Dendritic cell treated with granulocyte-macrophage colony-stimulating factor and Interleukin-4, amounts not matched to agents 40 ng/mL and 50 ng/mL, for 4 days (primary cell): ENCODE results near the gene OSBPL9.
"Not testable (repeated sequence)": the region's sequence is repeated elsewhere in the genome, so short reads cannot be mapped to it uniquely, and the experiment has no call there.

Source experiments
- H3K27ac Mint-ChIP-seq: one replicate; pipeline ENCODE4 v1.8.0; 2022; ENCODE audit warnings: mild to moderate bottlenecking, mixed read lengths
- H3K27me3 Mint-ChIP-seq: one replicate; pipeline ENCODE4 v1.8.0; 2022; ENCODE audit warnings: mild to moderate bottlenecking, mixed read lengths
- H3K36me3 Mint-ChIP-seq: one replicate; pipeline ENCODE4 v1.8.0; 2022; ENCODE audit warnings: low read depth, mixed read lengths
- H3K4me1 Mint-ChIP-seq: one replicate; pipeline ENCODE4 v1.8.0; 2022; ENCODE audit warnings: low read depth, mixed read lengths
- H3K4me3 Mint-ChIP-seq: one replicate; pipeline ENCODE4 v1.8.0; 2022; ENCODE audit warnings: mild to moderate bottlenecking, moderate library complexity, mixed read lengths
- H3K9me3 Mint-ChIP-seq: one replicate; pipeline ENCODE4 v1.8.0; 2022; ENCODE audit warnings: mixed read lengths
- intact Hi-C: fragments of 100-400 bp; cut with micrococcal nuclease; formaldehyde crosslinking; loops from one replicate; pipeline ENCODE4 v1.15.0; 2022

The OSBPL9 gene

DNA sequence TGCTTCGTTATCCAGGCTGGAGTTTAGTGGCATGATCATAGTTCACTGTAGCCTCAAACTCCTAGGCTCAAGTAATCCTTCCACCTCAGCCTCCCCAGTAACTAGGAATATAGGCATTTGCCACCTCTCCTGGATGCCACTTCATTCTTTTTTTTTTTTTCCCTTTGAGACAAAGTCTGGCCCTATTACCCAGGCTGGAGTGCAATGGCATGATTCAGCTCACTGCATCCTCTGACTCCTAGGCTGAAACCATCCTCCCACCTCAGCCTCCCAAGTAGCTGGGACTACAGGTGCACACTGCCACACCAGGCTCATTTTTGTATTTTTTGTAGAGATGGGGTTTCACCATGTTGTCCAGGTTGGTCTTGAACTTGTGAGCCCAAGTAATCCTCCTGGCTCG lies 19.3 kb downstream of the OSBPL9 start:
- H3K4me3 Mint-ChIP-seq = no peak overlapping the region
- no peak overlapping the region for H3K27ac Mint-ChIP-seq
- H3K4me1 Mint-ChIP-seq = peaks cover 20% of the 10 kb centered on the region
- H3K27me3 Mint-ChIP-seq = no peaks in the 10 kb centered on the region
- intact Hi-C loops = no loop called here
- peaks cover 8% of the 10 kb centered on the region for H3K36me3 Mint-ChIP-seq
- H3K9me3 Mint-ChIP-seq = no peaks in the 10 kb centered on the region

DNA sequence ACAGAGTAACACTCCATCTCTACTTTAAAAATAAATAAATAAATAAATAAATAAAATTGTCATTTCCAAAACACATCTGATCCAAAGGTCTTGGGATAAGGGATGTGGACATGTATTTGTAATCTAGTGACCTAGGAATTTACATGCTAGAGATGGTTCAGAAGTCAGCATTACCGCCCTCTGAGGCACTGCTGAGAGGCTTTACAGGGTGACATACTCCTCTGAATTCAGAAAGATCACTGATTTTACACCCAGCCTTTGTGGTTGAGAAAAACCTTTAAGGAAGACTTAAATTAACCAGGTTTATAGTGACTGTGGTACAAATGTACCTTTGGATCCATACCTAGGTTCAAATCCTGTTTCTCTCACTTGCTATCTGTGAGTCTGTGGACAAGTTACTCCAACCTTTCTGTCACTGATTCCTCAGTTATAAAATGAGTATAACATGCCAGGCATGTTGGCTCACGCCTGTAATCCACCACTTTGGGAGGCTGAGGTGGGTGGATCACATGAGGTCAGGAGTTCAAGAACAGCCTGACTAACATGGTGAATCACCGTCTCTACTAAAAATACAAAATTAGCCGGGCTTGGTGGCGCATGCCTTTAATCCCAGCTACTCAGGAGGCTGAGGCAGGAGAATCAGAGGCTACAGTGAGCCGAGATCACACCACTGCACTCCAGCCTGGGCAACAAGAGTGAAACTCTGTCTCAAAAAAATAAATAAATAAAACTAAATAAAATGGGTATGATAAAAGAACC lies 20.1 kb downstream of the OSBPL9 start:
- H3K27me3 Mint-ChIP-seq = no peaks in the 10 kb centered on the region
- intact Hi-C loops = no loop called here
- H3K4me3 Mint-ChIP-seq = no peak overlapping the region
- no peaks in the 10 kb centered on the region for H3K9me3 Mint-ChIP-seq
- no peak overlapping the region for H3K27ac Mint-ChIP-seq
- peaks cover 20% of the 10 kb centered on the region for H3K4me1 Mint-ChIP-seq
- peaks cover 8% of the 10 kb centered on the region for H3K36me3 Mint-ChIP-seq

DNA sequence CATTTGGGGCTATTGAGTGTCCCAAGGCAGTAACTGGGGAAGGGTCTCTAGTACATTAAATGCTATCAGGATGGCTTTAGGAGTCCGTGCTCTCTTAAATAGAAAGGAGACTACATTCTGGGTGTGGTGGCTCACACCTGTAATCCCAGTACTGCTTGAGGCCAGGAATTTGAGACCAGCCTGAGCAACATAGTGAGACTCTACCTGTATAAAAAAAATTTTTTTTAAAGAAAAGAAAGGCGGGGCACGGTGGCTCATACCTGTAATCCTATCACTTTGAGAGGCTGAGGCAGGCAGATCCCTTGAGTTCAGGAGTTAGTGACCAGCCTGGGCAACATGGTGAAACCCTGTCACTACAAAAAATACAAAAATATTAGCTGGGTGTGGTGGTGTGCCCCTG lies 21.5 kb downstream of the OSBPL9 start:
- no peak overlapping the region for H3K27ac Mint-ChIP-seq
- intact Hi-C loops = no loop called here
- H3K9me3 Mint-ChIP-seq = no peaks in the 10 kb centered on the region
- no peaks in the 10 kb centered on the region for H3K27me3 Mint-ChIP-seq
- H3K4me1 Mint-ChIP-seq = peaks cover 28% of the 10 kb centered on the region
- no peak overlapping the region for H3K4me3 Mint-ChIP-seq
- H3K36me3 Mint-ChIP-seq = peaks cover 9% of the 10 kb centered on the region

DNA sequence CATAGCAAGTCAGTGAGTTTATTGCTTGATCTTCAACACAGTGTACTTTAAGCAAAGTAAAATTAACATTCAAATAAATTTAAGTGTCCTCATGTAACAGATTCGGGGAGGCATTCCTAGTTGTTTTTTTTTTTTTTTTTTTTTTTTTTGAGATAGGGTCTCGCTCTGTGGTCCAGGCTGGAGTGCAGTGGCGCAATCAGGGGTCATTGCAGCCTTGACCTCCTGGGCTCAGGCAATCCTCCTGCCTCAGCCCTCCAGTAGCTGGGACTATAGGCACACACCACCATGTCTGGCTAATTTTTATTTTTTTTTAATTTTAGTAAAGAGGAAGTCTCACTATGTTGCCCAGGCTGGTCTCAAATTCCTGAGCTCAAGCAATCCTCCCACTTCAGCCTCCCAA lies 22.8 kb downstream of the OSBPL9 start:
- Mint-ChIP-seq H3K9me3 (no peaks in the 10 kb centered on the region), H3K27me3 (no peaks in the 10 kb centered on the region), H3K36me3 (peaks cover 13% of the 10 kb centered on the region), H3K4me1 (peaks cover 33% of the 10 kb centered on the region), H3K27ac (no peak overlapping the region), H3K4me3 (no peak overlapping the region)
- intact Hi-C loops = no loop called here

DNA sequence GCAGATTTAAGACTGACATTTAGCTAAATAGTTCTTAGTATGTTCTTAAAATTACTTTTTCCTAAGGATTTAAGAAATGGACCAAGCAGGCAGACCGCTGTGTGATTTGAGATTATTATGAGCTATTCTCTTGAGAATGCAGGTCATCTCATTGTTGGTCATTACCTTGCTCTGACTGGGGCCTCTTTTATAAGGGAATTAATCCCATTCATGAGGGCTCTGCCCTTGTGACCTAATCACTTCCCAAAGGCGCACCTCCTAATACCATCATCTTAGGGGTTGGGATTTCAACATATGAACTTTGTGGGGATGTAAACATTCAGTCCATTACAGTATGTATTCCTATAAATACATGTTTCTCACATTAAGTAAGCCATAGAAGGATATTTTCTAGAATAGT lies 24.2 kb downstream of the OSBPL9 start:
- no peak overlapping the region for H3K27ac Mint-ChIP-seq
- no peak overlapping the region for H3K4me3 Mint-ChIP-seq
- H3K27me3 Mint-ChIP-seq = no peaks in the 10 kb centered on the region
- peaks cover 35% of the 10 kb centered on the region for H3K4me1 Mint-ChIP-seq
- H3K36me3 Mint-ChIP-seq = peaks cover 12% of the 10 kb centered on the region
- intact Hi-C loops = no loop called here
- H3K9me3 Mint-ChIP-seq = no peaks in the 10 kb centered on the region

DNA sequence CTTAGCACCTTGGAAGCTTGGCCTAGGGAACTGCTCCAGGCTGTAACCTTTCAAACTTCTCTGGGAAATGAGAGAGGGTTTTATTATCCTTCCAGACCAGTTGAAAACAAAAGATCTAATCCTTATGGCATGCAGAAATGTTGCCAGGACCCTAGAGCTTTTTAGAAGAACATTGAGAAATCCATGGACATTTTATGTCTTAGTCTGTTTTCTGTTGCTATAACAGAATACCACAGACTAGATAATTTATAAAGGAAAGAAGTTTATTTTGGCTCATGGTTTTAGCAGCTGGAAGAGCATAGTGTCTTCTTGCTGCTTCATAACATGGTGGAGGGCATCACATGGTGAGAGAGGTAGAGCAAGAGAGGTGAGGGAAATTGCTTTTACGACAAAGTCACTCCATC lies 25.8 kb downstream of the OSBPL9 start:
- peaks cover 34% of the 10 kb centered on the region for H3K4me1 Mint-ChIP-seq
- H3K27ac Mint-ChIP-seq = no peak overlapping the region
- H3K9me3 Mint-ChIP-seq = no peaks in the 10 kb centered on the region
- H3K4me3 Mint-ChIP-seq = no peak overlapping the region
- intact Hi-C loops = no loop called here
- no peaks in the 10 kb centered on the region for H3K27me3 Mint-ChIP-seq
- peaks cover 12% of the 10 kb centered on the region for H3K36me3 Mint-ChIP-seq

DNA sequence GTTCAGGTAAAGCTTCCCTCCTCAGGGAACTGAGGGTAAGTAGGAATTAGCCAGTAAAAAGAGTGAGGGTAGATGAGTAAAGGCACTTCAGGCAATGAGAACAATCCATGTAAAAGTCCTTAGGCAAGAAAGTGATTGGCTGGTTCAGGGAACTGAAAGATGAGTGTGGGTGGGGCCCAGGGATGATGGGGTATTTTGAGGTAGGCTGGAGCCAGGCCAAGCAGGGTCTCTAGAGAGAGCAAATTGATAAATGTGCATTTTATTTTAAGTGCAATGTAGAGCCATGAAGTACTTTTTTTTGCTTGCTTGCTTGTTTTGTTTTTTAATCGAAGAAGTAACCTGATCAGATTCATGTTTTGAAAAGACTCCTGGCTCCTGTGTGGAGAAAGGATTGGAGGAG lies 26.5 kb downstream of the OSBPL9 start:
- Mint-ChIP-seq H3K4me1 (peaks cover 40% of the 10 kb centered on the region), H3K4me3 (no peak overlapping the region), H3K9me3 (no peaks in the 10 kb centered on the region), H3K27me3 (no peaks in the 10 kb centered on the region), H3K36me3 (peaks cover 12% of the 10 kb centered on the region), H3K27ac (peak overlapping the region; percentile 42)
- intact Hi-C loops = no loop called here

DNA sequence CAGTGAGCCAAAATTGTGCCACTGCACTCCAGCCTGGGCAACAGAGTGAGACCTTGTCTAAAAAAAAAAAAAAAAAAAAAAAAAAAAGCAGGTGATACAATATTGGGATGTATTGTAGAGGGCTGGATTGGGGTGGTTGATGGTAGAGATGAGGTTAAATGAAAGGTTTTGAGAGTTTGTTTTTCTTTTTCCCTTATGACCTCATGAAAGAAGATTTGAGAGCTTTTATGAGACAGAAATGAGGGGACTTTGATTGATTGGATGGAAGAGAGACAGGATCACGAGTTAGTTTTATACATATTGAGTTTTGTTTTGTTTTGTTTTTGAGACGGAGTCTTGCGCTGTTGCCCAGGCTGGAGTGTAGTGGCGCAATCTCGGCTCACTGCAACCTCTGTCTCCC lies 27.1 kb downstream of the OSBPL9 start:
- Mint-ChIP-seq H3K4me3 (no peak overlapping the region), H3K9me3 (no peaks in the 10 kb centered on the region), H3K27me3 (no peaks in the 10 kb centered on the region), H3K36me3 (peaks cover 12% of the 10 kb centered on the region), H3K4me1 (peaks cover 43% of the 10 kb centered on the region), H3K27ac (no peak overlapping the region)
- intact Hi-C loops = no loop called here

DNA sequence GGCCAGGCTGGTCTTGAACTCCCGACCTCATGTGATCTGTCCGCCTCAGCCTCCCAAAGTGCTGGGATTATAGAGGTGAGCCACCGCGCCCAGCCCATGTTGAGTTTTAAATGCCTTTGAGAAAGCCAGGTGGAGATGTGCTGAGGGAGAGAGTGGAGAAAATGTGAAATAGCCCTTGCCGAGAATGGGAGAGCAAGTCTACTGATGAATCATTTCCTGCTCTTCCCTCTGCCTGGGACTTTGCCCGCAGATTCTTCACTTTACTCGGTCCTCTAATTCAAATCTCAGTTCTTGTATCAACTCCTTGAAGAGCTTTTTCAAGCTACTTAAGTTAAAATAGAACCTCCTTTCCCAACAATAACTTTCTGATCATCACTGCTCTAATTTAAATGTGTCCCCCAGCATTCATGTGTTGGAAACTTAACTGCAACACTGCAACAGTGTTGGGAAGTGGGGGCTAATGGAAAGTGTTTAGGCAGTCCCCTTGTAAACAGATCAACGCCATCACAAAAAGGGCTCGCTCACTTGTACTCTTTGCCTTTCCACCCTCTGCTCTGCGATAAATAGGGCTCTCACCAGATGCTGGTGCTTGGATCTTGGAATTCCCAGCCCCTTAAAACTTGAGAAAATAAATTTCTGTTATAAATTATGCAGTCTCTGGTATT lies 27.8 kb downstream of the OSBPL9 start:
- Mint-ChIP-seq H3K27me3 (no peaks in the 10 kb centered on the region), H3K4me1 (peaks cover 45% of the 10 kb centered on the region), H3K9me3 (no peaks in the 10 kb centered on the region), H3K27ac (no peak overlapping the region), H3K36me3 (peaks cover 12% of the 10 kb centered on the region), H3K4me3 (no peak overlapping the region)
- intact Hi-C loops = no loop called here

DNA sequence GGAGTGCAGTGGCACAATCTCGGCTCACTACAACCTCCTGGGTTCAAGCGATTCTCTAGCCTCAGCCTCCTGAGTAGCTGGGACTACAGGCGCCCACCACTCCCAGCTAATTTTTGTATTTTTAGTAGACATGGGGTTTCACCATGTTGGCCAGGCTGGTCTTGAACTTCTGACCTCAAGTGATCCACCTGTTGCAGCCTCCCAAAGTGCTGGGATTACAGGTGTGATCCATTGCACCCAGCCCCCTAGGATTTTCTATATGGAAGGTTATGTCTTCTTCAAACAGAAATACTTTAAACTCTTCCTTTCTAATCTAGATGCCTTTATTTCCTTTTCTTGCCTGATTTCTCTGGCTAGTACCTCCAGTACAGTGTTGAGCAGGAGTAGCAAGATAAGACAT lies 29.7 kb downstream of the OSBPL9 start:
- intact Hi-C loops, H3K9me3 Mint-ChIP-seq, H3K27ac Mint-ChIP-seq, H3K27me3 Mint-ChIP-seq, H3K4me3 Mint-ChIP-seq: not testable (repeated sequence)
- Mint-ChIP-seq H3K36me3 (peaks cover 17% of the 10 kb centered on the region), H3K4me1 (peaks cover 48% of the 10 kb centered on the region)

DNA sequence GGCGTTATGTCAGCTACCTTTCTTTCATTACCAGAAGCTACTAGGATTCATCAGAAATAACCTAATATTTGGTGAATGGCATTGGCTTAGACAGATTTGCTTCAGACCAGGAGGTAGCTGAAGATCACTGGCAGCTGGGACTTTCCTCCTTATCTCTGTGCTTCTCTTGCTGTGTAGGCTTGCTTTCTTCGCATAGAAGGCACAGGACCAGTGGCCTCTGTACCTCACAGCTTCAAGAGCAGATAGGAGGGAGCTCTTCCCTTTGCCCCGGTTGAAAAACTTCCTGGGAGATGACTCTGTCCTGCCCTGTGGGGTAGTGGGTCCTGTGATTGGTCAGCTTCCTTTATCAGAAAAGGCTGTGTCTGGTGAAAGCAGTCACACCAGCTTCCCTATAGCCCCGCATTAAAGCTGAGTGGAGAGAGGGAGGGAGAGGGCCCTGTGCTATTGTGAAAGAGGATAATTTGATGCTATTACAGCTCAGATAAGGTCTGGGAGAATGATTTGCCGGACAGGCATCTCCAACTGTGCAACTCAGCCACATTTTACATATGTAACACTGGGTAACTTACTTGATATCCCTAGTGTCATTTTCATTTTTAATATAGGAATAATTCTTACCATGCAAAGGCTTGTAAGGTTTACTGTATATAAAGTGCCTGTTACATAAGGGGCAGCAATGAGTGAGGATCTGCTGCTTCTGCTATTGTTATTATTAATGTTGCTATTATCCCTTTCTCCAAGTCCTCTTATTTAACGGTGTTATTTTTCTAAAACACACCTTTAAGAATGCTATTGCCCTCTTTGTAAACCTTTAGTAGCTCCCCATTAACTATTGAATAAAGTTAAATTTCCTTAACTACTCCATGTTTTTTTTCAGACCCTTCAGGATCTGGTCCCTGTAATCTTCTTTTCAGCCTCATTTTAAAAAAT lies 31.6 kb downstream of the OSBPL9 start:
- intact Hi-C loops = no loop called here
- Mint-ChIP-seq H3K27ac (no peak overlapping the region), H3K4me3 (no peak overlapping the region), H3K36me3 (peaks cover 24% of the 10 kb centered on the region), H3K9me3 (no peaks in the 10 kb centered on the region), H3K4me1 (peaks cover 40% of the 10 kb centered on the region), H3K27me3 (no peaks in the 10 kb centered on the region)

DNA sequence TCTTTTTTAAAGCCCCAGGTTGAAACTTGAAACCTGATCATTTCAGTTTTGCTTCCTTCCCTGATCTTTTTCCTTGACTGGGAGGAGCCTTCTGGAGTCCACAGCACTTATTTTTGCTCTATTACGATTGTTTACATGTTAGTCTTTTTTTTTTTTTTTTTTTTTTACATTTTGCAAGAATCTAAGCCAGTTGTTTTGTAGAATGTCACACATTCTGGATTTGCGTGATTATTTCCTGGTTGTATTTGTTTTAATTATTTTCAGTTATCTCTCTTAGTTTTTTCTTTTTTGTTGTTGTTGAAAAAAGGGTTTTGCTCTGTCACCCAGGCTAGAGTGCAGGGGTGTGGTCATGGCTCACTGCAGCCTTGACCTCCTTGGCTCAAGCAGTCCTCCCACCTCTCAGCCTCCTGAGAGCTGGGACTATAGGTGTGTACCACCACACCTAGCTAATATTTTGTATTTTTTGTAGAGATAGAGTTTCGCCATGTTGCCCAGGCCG lies 32.8 kb downstream of the OSBPL9 start:
- Mint-ChIP-seq H3K36me3 (peaks cover 19% of the 10 kb centered on the region), H3K4me3 (no peak overlapping the region), H3K9me3 (no peaks in the 10 kb centered on the region), H3K4me1 (peaks cover 28% of the 10 kb centered on the region), H3K27ac (peak overlapping the region; percentile 50), H3K27me3 (no peaks in the 10 kb centered on the region)
- intact Hi-C loops = no loop called here

DNA sequence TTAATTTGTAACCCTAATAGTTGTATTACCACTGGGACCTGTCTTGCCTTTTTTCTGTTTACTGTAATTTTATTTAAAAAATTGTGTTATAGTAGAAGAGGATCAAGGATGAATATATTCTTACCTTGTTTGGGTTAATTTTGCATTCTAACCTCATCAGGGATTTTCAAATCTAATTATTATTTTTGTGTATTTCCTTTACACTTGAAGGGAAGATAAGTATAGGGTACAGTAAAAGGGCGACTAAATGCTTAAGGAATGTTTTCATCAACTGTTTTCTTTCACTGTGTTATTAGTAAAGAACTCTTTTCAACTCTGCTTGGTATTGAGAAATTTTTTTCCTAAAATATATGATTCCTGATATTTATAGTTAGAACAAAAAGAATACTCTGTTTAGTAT lies 33.3 kb downstream of the OSBPL9 start:
- peaks cover 24% of the 10 kb centered on the region for H3K4me1 Mint-ChIP-seq
- no peak overlapping the region for H3K4me3 Mint-ChIP-seq
- intact Hi-C loops = no loop called here
- H3K27me3 Mint-ChIP-seq = no peaks in the 10 kb centered on the region
- H3K36me3 Mint-ChIP-seq = peaks cover 25% of the 10 kb centered on the region
- H3K9me3 Mint-ChIP-seq = no peaks in the 10 kb centered on the region
- H3K27ac Mint-ChIP-seq = no peak overlapping the region

DNA sequence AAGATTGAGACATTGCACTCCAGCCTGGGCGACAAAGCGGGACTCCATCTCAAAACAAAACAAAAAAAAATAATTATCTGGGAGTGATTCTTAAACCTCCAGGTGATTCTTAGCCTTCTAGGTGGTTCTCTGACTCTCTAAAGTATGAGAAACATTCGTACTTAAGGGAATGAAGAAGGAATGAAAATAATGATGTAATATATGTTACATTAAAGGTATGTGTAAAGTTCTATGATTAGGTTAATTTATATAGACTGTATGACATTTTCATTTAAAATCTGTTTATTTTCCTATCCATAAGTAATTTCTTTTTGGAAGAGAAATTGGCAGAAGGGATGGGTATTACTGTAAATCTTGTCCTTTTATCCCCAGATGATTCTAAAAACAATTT lies 34.7 kb downstream of the OSBPL9 start:
- Mint-ChIP-seq H3K9me3 (no peaks in the 10 kb centered on the region), H3K36me3 (peaks cover 29% of the 10 kb centered on the region), H3K4me1 (peaks cover 24% of the 10 kb centered on the region), H3K4me3 (no peak overlapping the region), H3K27ac (no peak overlapping the region), H3K27me3 (no peaks in the 10 kb centered on the region)
- intact Hi-C loops = no loop called here
